ENCODE results near the gene NAA40.

NAA40 gene

DNA sequence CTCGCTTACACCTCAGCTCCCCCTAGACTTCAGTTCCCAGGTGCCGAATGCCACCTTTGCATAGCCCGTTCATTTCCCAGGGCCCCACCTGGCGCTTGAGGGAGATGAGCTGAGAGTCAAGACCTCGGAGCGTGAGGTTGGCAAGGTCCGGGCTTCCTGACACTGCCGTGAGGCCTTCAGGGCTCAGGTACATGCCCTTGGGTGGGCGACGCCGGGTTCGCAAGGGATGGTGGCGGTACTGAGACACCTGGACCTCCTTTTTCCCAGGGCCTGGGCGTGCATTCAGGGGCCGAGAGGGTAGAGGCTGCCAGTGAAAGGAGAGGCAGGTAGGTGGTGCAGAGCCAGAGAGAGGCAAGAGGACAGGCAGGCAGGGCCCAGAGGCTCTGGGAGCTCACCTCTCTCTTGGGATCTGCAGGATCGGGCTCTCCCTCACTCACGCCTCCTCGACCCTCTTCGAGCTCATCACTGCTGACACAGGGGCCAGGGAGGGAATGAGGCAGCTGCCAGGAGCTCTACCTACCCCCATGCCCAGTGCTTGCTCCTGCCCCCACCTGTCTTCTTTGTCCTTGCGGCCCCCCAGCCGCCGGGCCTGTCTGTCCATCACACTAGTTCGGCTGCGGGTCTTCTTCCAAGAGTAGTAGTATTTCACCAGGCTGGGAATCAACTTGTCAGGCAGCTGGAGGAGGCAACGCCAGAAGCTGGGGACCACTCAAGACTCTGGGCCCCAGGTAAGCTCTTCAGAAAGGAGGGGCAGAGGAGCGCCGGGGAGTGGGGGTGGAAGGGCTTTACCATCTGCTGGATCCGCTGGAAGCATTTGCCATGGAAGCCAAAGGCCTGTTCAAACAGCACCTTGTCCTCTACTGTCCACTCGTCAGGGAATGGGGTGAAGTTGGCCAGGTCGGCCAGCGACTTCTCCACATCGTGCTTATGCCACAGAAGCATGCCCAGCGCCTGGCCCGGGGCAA lies 24.7 kb upstream of the NAA40 start:
- no peak for DNase-seq (ENCODE audit: low spot score)

- no peak for DNase-seq (ENCODE audit: low spot score)
These were observed 23.7 kb upstream of the NAA40 start for GRCh38 chr11:63914896-63915691.

- no peak for DNase-seq (ENCODE audit: low spot score)
These were observed 22.6 kb upstream of the NAA40 start for GRCh38 chr11:63915961-63916836.

DNA sequence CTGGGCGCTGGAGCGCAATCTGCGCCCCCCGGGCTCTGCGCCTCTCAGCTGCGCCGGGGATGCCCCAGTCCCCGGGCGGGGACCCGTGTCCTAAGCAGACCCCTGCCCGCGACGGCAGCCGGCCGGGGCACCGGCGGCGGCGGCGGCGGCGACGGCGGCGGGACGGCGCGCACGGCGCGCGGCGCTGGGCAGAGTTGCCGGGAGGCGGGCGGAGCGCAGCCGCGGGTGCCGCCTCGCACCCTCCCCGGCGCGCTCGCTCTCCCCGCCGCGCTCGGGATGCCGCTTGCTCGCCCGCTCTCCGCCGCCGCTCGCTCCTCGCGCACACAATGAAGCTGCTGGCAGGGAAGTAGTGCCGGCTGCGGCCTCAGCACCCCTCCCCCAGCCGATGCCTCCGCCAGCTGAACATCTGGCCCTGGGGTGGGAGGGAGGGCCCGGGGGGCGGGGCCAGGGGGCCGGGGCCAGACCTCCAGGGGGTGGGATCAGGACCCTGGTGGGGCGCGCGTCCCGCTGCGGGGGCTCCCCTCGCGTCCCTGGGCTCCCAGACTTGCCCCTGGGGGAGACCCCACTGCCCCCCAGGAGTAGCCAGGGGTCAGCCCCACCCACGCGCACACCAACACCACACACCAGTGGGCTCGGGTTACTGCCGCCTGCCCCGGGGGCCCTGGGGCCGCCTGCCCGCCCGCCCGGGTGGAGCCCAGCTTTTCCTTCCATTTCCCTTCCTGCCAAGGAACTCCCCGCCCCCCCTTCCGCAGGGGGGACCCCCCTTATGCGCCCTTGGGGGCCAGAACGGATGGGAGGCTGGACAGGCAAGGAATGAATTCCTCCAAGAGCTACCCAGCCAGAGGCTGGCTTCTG lies 21.7 kb upstream of the NAA40 start, which contains the start of gene RCOR2:
RCOR2 (minus strand) TSS at position 328 of the 855 bp plus-strand sequence. CDS start 708 bp downstream, outside the sequence.
- peak; percentile 48 for DNase-seq (ENCODE audit: low spot score)

DNA sequence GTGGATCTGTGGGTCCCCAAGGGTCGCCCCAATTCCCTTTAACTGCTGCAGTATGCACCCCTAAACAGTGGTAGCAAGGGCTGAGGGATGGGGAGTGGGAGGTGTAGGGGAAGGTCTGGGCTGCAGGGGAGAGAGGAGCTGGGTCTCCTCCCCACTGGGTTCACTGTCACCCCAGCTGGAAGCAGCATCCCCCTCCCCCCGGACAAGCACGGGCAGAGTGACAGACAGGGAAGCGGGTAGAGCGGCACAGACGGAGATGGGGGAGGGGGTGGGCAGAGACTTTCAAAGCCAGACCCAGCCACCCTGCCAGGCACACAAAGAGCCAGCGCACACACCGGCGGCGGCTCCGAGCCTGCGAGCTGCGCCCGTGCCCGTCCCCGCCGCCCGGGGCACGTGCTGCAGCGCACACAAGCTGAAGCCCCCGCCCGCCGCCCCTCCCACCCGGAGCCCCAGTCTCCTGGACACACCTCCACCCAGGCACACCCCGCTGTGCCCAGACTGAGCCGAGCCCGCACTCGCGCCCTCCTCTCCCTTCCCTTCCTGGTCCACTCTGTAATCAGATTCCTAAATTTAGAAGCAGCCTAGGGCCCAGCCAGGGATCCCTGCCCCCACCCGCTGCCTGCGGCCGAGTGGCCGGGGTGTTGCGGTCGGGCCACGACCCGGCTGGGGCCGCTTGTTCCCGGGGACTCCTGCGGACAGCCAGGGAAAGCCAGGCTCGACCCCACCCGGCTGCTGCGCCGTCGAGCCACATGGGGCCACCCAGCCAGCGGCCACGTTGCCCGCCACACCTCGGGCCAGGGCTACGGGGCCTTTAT lies 20.9 kb upstream of the NAA40 start:
- DNase-seq (ENCODE audit: low spot score), result no peak

DNA sequence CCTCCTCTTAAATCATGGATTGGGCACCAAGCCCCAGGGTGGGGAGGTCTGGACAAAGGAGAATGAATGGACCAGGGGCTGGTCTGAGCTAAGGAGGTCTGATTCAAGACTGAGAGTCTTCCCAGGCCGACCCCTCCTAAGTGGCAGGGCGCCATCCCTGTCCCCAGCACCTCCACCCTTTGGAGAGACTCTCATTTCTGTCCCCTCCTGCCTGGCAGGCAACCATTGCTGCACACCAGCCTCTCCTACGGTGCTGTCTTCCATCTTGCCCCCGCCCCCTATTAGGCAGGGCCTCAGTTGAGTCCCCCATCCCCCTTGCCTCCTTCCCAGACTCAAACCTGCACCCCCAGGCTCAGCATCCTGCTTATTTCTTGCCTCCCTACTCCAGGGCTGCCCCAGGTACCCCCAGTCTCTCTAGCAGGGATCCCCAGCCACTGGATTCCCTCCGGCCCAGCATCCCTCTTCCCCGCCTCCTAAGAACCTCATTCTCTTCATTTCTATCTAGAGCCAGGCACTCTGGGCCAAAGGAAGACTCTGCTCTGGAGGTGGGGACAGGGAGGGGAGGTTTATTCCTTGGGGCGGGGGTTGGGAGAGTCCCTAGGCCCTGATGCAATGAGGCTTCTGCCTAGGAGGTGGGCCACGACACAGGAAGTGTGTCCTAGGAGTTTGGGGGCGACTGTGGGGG lies 20.2 kb upstream of the NAA40 start:
- no peak for DNase-seq (ENCODE audit: low spot score)

- no peak for DNase-seq (ENCODE audit: low spot score)
These were observed 19.3 kb upstream of the NAA40 start for GRCh38 chr11:63919267-63920125.

DNA sequence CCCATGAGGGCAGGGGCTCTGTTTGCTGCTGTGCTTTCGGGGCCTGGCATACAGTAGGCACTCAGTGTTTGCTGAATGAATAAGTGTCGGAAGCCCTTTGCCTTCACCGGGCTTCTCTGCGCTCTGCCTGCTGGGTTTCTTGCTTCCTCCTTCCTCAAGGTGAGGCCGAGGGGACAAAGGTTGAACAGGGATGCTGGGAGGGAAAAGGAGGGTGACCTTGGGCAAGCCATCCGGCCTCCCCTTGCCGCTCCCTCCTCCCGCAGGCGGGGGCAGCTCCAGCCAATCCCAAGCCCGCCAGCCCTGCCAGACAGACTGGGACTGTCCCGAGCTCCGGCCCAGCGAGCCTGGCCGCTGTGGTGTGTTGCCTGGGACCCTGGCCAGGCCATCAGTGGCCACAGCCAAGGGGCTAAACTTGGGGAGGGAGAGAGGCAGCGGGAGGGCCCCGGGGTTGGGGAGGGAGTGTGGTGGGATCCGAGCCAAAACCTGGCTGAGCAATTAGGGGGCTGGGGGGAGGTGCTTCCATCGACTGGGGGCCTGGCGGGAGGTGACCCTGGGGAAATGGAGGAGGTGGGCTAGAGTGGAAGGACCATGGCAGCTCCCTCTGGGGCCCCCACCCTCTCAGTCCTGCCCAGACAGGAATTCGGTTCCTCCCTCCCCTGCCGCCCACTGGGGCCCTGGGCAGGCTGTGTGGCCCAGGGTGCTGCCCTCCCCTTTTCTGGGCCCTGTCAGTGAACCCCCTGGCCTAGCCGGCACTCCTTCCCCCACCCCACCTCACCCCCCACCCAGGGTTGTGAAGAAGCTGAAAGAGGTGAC lies 18.5 kb upstream of the NAA40 start:
- DNase-seq (ENCODE audit: low spot score), result no peak

DNA sequence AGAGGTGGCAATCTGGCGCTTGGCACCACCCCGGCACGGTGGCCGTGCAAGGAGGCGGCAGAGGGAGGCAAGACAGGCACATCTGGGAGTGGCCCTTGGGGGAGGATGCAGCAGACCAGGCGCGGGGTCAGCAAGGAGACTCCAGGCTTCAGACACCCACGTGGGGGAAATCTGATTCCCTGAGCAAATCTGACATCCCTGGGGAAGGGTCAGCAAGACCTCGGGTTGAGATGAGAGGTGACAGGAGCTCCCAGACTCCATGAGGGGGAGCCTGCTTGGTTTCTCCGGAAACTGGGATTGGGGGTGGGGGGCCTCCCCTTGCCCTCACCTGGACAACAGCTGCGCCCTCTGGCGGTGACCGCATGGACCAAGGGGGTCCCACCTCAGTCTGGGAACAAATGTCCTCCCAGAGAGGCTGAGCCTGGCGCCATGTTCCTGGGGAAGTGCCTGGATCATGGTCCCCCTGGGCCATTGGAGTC lies 17.8 kb upstream of the NAA40 start:
- peak; percentile 28 for DNase-seq (ENCODE audit: low spot score)

DNA sequence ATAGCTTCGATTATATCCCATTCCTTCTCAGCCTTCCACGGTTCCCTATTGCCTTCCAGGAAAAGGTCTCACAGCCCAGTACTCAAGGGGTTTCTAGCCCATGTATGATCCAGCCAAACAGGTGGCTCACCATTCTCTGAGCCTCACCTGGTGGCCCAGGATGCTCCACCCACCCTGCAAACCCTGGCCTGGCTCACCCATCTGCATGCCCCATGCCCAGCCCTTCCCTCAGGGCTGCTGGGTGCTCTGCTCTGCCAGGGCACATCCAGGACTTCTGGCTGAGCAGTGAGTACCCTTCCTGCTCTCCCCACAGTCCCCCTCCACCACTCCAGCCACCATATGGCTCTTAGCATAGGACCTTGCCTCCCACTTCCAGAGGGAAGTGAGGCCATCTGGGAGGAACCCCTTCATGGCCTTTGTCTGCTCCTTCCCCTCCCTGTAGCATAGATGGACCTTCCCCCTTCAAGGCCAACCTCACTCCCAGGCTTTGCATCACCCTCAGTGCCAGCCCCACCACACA lies 16.1 kb upstream of the NAA40 start:
- no peak for DNase-seq (ENCODE audit: low spot score)

DNA sequence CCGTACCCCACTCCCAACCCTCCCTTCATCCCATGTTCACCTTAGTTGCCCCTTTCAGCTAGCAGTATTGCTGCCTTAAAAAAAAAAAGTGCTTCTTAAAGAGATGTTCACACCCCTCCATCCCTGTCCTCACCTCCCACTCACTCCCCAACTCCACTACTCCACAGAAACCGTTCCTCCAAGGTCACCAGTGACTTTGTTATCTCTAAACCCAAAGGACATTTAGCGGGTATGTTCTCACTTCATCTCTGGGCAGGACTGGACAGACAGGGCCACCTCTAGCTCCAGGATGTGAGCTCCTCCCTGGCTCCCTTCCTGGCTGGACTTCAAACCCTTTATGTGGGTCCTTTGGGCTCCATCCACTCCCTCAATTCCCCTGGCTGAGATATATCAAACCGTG lies 15.5 kb upstream of the NAA40 start:
- no peak for DNase-seq (ENCODE audit: low spot score)

- no peak for DNase-seq (ENCODE audit: low spot score)
These were observed 9.2 kb upstream of the NAA40 start for GRCh38 chr11:63929616-63930015.

GRCh38 chr11:63931045-63931444 lies 7.8 kb upstream of the NAA40 start:
- DNase-seq (ENCODE audit: low spot score), result no peak

DNA sequence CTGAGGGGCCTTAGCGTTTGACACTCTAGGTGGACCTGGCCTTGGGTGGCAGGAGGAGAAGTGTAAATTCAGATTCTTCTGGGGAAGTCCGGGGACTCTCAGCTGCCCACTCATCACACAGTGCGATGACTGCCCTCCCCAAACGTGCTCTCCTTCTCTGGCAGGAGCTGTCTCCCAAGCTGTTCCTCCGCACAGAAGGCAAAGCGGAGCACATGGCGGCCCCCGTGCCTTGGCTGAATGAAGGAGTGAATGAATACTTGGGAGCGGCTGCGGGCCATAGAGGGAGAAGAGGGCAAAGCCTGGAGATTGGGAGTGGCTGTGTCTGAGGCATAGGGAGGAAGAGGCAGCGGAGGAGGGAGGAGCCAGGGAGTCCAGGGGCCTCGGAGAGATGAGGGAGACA lies 6.9 kb upstream of the NAA40 start:
- DNase-seq (ENCODE audit: low spot score), result no peak

GRCh38 chr11:63933459-63933858 lies 5.3 kb upstream of the NAA40 start:
- no peak for DNase-seq (ENCODE audit: low spot score)

DNA sequence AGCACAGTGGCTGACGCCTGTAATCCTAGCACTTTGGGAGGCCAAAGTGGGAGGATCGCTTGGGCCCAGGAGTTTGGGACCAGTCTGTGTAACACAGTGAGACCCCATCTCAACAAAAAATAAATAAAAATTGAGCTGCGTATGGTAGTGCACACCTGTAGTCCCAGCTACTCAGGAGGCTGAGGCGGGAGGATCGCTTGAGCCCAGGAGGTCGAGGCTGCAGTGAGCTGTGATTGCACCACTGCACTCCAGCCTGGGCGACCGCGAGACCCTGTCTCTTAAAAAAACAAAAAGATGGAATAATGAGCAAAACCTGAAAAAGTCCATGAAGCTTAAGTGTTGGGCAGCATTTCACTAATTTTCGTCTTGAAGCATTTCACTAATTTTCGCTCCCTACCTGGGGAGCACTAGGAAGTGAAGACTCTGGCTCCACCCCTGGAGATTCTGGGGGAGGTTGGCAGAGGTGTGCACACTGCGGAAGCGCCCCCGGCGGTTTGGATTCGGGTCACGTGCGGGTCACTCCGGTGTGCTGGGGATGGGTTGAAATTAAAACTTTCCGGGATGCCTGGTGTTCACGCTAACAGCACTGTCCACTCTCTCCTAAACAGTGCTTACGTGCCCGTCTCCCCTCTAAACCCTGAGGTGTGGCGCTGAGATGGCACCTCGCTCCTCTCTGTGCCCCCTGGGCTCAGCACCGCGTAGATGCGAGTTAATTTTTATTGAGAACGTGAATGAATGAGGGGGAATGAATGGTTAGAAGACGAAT lies 906 bp upstream of the NAA40 start:
- no peak for DNase-seq (ENCODE audit: low spot score)

Data from activated CD4-positive, alpha-beta T cell treated with anti-CD3 and anti-CD28 coated beads, Interleukin-2, Interleukin-4, amounts not matched to agents 100 ng/mL and 50 ng/mL, durations not matched to agents 16 hours and 8 hours (primary cell).